Hindlimb muscle (tissue), 1 donor: ENCODE data around the gene RASL11A. TPM values are rescaled to one million over a fixed set of nuclear protein-coding genes. Genes with fewer than 3 reads are reported as not detected.
"Not testable (repeated sequence)": the region's sequence is repeated elsewhere in the genome, so short reads cannot be mapped to it uniquely, and the experiment has no call there.

ENCODE experiments used
- DNase-seq: peaks from one replicate; pipeline ENCODE4 v3.0.0-alpha.2; 2013
- polyA plus RNA-seq: library from polyadenylated mRNA; unstranded; fragments of 120-200 nt; gene quantifications from one replicate; pipeline ENCODE4 v1.2.1, GENCODE V29; 2013; ENCODE audit not compliant: insufficient read length

Gene RASL11A
- polyA plus RNA-seq, 1 donor = 3.6 TPM

DNA sequence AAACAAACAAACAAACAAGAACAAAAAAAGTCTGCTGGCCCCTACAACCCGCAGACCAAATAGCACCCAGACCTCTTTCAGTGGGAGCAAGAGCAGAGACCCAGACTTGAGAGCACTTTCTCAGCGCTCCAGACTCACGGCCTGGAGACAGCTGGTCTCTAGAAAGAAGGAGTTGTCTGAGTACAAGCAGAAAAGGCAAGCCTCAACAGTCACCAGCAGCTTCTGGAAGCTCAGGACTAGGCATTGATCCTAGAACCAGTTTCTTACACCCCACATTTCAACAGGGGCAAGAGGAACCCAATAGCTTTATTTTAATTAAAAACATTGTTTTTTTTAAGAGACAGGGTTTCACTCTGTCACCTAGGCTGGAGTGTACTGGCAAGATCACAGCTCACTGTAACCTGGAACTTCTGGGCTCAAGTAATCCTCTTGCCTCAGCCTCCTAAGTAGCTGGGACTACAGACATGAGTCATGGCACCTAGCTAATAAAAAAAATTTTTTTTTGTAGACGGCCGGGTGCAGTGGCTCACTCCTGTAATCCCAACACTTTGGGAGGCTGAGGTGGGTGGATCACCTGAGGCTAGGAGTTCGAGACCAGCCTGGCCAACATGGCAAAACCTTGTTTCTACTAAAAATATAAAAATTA lies 30.4 kb downstream of the RASL11A start:
- DNase-seq = no peak

DNA sequence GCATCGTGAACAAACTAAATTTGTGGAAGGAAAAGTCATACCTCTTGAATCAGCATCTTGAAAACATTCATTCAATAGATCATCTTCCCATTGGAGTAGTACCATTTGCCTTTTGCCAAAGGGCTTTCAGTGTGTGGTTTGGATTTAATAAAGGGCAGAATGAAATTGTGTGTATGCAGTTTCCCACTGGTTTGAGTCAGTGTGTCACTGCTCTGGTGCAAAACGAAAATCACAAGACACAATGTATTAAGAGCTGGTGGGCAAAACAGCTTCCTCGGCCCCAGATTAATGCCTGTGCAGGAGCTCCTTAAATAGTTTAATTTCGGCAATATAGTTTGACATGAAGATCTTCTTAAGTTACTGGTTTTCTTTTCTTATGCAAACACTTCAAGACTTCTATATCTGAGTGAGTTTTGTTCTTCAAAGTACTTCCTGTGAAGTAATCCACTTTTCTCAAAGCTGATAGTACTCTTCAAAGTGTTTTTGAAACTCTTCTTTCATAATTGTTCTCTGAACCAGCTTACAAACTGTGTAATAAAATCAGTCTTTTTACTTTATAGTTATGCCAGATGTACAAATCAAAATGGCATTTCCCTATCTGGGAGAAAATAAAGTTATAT lies 32.1 kb downstream of the RASL11A start:
- no peak for DNase-seq

DNA sequence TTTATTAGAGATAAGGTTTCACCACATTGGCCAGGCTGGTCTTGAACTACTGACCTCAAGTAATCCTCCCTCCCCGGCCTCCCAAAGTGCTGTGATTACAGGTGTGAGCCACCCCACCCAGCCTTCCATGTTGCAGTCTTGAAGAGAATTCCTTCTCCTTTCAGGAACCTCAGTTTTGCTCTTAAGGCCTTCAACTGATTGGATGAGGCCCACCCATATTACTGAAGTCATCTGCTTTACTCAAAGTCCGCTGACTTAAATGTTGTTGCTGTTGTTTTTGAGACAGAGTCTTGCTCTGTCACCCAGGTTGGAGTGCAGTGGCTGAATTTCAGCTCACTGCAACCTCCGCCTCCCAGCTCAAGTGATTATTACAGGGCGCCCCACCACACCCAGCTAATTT lies 33.5 kb downstream of the RASL11A start:
- no peak for DNase-seq

DNA sequence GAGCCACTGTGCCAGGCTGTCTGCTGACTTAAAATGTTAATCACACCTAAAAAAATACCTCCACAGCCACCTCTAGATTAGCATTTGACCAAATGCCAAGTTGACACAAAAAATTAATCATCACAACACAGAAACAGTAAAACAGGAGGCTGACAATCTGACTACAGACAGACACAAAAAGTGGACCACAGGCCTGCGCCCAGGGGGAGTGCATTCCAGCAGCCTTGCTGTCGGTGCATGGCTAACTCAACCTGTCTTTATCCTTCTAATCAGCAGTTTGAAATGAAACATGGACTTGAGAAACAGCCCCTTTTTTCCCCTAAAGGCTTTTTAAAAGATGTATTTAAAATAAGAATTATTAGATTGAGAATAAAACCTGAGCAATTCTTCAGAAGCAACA lies 34.0 kb downstream of the RASL11A start:
- DNase-seq = no peak

DNA sequence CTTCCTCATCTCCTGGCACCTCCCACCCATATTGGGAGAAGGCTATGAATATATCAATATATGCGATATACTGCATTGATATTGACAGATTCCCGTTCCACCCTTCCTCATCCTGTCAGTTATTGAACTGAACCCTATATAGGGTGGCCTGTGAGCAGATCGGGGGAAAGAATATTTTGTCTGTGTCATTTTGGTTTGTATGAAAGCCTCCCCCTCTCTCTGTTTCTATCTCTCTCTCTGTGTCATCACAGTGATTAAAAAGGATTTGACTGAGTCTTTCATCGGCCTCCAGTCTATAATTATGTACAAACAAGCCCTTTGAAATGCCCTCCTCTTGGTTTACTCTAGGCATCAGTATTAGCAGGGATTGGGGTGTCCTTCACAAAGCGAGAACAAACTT lies 35.7 kb downstream of the RASL11A start:
- DNase-seq = no peak

DNA sequence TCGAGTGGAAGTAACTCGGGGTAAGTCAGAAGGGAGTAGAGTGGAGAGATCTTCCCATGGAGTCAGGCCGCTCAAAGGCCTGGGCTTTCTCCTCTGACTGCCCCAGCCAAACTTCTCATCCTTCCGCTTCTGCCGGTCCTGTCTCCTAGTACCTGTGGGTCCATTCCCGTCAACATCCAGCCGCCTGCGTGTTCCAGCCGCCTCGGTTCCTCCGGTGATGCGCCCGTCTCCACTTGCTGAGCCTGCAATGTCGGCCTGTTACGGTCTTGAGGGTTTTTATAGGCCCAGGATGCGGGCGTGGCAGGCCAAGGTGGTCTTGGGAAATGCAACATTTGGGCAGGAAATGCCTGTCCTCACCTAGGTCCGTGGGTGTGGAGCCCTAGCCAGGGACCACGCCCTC lies 38.3 kb downstream of the RASL11A start:
- no peak for DNase-seq

DNA sequence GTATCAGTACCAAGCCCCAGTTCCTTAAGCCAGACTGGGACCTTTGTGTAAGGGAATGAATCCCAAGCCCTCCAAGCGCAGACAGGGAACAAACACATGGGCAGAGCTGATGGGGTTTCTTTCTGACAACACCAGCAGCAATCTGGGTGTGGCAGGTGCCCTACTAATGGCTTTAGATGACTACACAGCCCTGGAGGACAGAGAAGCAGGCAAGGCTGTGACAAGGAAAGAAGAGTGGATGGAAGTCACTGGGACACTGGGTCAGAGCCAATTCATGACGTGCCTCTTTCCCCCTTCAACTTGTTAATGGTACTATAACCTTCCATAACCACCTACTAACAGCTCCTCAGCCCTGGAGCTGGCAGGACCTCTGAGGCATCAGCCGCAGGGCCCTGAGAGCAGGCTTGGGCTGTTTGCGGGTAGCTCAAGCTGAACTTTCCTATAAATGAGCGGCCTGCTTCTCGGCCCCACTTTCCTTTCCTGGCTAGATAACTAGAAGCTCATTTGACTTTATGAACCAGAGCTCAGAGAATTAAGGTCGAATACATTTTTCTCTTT lies 38.9 kb downstream of the RASL11A start:
- no peak for DNase-seq

DNA sequence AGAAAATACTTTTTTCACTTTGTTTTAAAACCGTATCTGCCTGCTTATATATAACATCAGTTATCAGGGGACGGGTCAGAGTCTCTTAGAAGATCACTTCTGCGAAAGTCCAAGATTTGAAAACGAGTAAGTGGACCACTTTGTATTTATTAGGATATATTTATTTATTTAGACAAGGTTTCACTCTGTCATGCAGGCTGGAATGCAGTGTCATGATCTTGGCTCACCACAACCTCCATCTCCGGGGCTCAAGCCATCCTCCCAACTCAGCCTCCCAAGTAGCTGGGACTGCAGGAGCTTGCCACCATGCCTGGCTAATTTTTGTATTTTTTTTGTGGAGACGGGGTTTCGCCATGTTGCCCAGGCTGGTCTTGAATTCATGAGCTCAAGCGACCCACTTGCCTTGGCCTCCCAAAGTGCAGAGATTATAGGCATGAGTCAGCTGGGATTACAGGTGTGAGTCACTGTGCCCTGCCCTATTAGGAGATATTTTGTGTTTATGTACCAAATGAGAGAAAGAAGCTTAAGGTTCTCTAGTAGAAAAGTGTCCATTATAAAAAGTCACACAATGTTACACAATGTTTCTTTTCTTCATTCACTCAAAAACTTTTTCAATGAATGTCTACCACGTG lies 39.5 kb downstream of the RASL11A start:
- no peak for DNase-seq

DNA sequence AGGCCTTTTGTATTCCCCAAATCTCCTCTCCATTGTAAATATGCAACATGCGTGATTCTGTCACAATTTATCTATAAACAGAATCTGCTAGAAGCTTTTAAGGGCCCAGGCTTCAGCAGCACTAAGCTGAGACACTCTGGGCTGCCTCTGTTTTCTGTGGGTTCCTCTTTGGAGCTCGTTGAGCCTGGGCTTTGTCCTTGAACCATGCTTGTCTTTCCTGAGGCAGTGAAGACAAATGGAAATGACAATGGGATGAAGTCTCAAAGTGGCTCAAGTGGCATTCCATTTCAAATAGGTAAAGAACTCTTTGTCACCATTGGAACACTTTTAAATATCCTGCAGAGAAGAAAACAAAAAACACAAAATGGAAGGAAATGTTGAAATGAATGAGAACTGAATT lies 40.3 kb downstream of the RASL11A start:
- no peak for DNase-seq

DNA sequence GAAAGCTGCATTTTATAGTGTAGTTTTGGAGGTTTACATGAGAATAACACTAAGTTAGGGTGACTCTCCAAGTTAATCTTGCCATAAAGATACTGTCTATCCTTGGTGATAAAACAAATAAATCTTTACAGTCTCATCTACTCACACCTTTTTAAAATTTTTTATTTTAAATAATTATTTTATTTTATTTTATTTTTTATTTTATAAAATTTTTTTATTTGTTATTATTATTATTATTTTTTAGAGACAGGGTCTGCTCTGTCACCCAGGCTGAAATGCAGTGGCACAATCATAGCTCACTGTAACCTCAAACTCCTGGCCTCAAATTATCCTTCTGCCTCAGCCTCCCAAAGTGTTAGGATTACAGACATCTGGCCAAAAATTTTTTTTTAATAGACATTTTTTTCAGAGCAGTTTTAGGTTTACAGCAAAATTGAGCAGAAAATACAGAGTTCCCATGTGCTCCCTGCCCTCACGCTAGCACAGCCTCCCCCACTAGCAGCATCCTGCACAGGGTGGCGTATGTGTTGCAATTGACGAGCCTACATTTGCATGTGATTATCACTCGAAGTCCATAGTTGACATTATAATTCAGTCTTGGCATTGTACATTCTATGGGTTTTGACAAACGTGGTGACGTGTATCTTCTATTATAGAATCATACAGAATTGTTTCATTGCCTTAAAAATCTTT lies 41.0 kb downstream of the RASL11A start:
- DNase-seq = no peak

DNA sequence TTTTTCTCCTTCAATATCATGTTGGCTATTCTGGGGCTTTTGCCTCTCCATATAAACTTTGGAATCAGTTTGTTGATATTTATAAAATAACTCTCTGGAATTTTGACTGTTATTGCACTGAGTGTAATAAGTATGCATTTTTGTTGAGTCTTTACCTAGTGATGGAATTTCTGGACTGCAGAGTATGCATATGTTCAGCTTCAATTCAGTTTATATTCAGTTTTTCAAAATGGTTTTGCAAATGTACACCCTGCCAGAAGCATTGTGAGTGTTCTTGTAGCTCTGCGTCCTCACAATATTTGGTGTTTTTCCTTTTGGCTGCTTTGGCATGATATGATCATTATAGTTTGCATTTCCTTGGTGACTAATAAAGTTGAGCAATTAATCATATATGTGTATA lies 43.1 kb downstream of the RASL11A start:
- no peak for DNase-seq

DNA sequence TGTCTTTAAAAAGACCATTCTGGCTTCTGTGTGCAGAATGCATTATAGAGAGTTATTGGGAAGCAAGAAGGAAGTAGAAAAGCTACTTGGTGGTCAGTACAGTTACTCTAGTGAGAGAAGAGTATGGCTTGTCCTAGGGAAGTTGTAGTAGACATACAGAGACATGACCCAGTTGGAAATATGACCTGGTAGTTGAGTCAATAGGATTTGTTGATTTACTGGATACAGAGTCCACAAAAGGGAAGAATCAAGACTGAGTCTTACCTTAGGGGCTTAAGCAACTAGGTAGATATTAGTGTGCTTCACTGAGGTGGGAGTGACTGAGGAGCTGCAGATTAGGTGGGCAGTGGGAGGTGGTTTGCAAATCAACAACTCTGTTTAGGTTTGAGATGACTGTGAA lies 48.8 kb downstream of the RASL11A start:
- DNase-seq = no peak

DNA sequence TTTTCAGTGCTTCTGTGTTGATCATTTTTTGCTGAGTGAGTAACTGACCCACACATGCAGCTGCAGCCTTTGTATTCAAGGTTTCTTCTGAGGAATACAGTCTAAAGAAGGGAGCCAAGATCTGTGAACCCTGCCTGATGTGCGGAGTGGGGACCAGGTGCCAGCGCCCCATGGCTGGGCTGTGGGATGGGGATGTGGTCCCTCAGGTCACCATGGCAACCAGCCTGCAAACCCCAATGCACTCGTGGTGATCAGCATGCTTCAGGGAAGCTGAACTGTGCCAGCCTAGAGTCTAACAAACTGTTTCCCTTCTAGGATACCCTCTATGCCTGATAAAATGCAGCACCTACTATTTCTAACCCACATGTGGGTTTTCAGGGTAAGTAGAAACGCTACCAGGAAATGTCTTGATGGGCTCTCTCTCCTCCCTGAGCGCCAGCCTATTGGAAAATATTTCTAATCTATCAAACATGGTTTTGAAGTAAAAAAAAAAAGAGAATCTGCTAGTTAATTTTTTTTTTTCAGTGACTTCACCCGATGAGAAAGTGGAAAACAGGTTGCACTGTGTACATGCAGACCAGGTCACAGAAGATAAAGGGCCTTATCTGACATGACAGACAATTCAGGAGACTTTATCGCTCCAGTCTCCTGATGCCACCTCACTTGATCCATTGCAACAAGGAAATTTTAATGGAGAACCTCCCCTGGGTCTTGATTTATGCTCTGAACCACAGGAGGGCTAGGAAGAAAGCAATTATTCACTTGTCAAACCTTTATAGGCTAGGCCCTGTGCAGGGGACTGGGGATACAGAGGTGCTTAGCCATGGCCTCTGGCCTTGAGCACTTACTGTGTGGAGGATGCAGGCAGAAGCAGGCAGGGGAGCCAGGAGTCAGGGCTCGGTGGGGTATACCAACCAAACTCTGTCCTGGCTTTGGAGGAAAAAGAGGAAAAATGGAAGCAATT lies 51.1 kb downstream of the RASL11A start:
- DNase-seq = no peak

DNA sequence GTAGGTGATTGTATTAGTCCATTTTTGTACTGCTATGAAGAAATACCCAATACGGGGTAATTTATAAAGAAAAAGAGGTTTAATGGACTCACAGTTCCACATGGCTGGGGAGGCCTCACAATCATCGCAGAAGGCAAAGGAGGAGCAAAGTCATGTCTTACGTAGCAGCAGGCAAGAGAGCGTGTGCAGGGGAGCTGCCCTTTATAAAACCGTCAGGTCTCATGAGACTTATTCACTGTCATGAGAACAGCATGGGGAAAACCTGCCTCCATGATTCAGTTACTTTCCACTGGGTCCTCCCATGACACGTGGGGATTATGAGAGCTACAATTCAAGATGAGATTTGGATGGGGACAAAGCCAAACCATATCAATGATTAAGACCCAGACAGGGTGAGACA lies 51.8 kb downstream of the RASL11A start:
- DNase-seq = not testable (repeated sequence)

Other genes starting within 250 kb of the RASL11A start
- 21.9 TPM for gene USP12, start 99.0 kb upstream of the RASL11A start, polyA plus RNA-seq
- gene RPL21, start 19.3 kb upstream of the RASL11A start, polyA plus RNA-seq = 945 TPM
- gene GTF3A, start 153.8 kb downstream of the RASL11A start, polyA plus RNA-seq = 174 TPM
- gene MTIF3, start 179.7 kb downstream of the RASL11A start, polyA plus RNA-seq = 56.0 TPM